GM18873 (cell line): Measurements from ENCODE around the gene SIGLEC6.

Experiments
- ATAC-seq: cut with Tn5 transposase; IDR thresholded peaks from one replicate; pipeline ENCODE4 v1.9.1; 2021; ENCODE audit warnings: mild to moderate bottlenecking, moderate library complexity, moderate number of reproducible peaks; ENCODE audit not compliant: unreplicated experiment, low FRiP score

SIGLEC6 gene

GRCh38 chr19:51549533-51550324 is 18.3 kb upstream of the SIGLEC6 start:
- no peak for ATAC-seq

GRCh38 chr19:51548891-51549305 is 17.4 kb upstream of the SIGLEC6 start:
- ATAC-seq = no peak

GRCh38 chr19:51548213-51548651 is 16.8 kb upstream of the SIGLEC6 start:
- ATAC-seq = no peak

- ATAC-seq = no peak
Measured at GRCh38 chr19:51547397-51548212, 16.1 kb upstream of the SIGLEC6 start.

GRCh38 chr19:51546650-51547396 is 15.4 kb upstream of the SIGLEC6 start:
- ATAC-seq = no peak

GRCh38 chr19:51546107-51546649 is 14.7 kb upstream of the SIGLEC6 start:
- ATAC-seq = no peak

GRCh38 chr19:51544038-51544437 is 12.6 kb upstream of the SIGLEC6 start:
- ATAC-seq = no peak

DNA sequence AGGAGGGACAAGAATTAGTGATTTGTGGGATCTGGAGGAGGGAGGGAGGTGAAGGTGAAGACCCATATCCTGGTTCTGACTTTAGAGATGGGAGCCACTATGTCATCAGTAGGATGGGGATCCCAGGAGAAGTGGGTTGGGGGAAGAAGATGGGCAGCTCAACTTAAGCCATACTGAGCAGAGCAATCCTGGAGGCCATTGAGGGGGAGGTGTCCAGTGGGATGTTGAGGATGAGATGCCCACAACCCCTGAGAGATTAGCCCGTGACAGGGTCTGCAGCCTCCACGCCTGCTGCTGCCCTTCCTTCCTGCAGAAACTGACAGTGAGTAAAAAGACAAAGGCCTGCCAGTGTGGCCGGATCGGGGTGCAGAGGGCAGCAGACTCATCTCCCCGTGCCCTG is 11.2 kb upstream of the SIGLEC6 start:
- ATAC-seq = no peak

- no peak for ATAC-seq
Measured at GRCh38 chr19:51541458-51542357, 10.2 kb upstream of the SIGLEC6 start.

GRCh38 chr19:51539821-51540366 is 8.4 kb upstream of the SIGLEC6 start:
- ATAC-seq = no peak

DNA sequence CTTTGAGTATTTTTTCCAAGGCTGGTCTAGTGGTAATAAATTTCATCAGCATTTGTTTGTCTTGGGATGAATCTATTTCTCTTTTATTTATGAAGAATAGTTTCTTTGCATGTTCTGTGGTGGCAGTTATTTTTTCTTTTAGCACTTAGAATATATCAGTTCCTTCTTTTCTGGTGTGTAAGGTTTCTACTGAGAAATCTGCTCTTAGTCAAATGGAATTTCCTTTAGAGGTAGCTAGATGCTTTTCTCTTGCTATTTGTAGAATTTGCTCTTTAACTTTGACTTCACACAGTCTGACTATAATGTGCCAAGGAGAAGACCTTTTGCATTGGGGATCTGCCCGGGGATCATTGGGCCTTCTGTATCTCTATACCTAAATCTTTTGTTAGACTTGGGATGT is 4.1 kb upstream of the SIGLEC6 start:
- ATAC-seq = no peak

DNA sequence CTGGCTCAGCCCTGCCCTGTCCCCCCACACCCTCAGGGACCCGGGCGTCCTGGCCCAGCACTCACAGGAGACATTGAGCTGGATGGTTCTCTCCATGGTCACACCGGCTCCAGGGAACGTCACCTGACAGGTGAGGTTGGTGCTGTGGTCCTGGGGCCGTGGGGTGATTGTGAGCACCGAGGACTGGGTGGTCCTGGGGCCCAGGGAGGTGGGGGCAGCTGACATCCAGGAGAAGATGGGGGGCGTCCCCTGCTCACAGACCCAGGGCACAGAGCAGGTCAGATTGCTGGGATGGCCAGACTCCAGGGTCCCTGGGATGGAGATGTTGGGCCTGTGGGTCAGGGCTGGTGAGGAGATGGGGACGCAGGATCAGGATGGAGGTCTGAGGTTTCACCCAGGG is 854 bp downstream of the SIGLEC6 start:
- no peak for ATAC-seq

- ATAC-seq = no peak
Measured at GRCh38 chr19:51529301-51529700, 2.2 kb downstream of the SIGLEC6 start.

DNA sequence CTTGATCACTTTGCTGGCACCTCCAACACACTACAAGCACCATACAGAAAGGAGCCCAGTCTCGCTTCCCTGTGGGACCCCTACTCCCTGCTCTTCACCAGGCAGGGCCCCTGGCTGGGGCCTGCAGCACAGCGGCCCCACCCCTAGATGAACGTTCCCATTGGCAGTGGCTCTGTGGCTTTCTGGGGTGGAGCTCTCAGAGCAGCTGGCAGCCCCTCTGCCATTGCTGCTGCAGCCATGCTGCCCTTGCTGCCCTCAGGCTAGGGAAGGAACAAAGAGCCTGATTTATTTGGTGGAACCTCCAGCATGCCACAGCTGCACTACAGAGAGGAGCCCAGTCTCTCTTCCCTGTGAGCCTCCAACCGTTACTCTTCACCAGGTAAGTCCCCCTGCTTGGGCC is 5.8 kb downstream of the SIGLEC6 start:
- no peak for ATAC-seq

GRCh38 chr19:51524666-51525264 is 6.7 kb downstream of the SIGLEC6 start:
- ATAC-seq = no peak

GRCh38 chr19:51521781-51522180 is 9.7 kb downstream of the SIGLEC6 start:
- no peak for ATAC-seq

- no peak for ATAC-seq
Measured at GRCh38 chr19:51521357-51521756, 10.1 kb downstream of the SIGLEC6 start.

DNA sequence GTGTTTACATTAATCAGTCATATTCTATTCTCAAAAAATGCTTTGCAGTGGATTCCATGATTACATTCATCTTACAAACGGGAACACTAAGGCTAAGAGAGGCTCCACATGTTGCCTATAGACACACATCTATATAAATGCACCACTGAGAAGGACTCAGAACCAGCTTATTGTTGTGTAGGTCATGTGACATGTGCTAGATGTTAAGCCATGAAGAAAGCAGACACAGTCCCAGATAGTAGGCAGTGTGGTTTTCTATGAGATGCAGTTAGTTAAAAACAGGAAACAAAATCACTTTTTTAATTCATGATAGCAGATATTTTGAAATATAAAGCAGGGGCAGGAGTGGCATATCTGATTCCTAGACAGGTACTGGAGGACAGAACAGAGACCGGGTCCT is 10.7 kb downstream of the SIGLEC6 start:
- ATAC-seq = no peak

DNA sequence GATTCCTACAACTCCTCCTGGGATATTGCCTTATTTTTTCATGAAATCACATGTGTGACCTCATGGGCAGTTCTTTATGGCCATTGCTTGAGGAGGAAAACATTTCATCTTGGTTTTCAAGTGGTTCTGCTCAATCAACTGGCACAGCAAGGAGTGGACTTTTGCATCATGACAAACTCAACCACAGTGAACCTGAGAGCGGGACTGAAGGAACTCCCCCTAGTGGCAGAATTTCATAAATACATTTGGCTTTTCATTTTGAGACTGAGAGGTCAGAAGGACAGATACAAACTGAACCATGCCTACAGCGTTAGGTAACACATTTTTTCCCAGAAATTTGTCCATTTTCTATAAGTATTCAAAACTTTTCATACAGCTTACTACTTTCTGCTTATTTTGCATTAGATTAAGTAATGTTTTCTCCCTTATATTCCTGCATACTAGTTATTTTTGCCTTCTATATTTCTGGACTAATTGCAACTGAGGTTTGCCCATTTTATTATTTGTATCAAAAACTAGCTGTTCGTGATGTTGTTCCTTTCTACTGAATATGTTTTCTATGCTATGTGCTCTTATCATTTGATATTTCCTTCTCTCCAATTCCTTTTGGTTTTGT is 16.5 kb downstream of the SIGLEC6 start:
- ATAC-seq = no peak
